GM21529 (cell line): Measurements from ENCODE around the gene ZBED1.
"Not testable (repeated sequence)": the region's sequence is repeated elsewhere in the genome, so short reads cannot be mapped to it uniquely, and the experiment has no call there.

Experiments
- ATAC-seq: cut with Tn5 transposase; IDR thresholded peaks from one replicate; pipeline ENCODE4 v1.9.1; 2021; ENCODE audit not compliant: unreplicated experiment

ZBED1 gene

GRCh38 chrX:2457289-2458133 lies 43.3 kb downstream of the ZBED1 start:
- no peak for ATAC-seq

- ATAC-seq: not testable (repeated sequence)
Observed at GRCh38 chrX:2456091-2456490, 44.7 kb downstream of the ZBED1 start.

GRCh38 chrX:2454620-2455019 lies 46.2 kb downstream of the ZBED1 start:
- ATAC-seq: not testable (repeated sequence)

GRCh38 chrX:2452799-2453198 lies 48.0 kb downstream of the ZBED1 start:
- ATAC-seq: no peak

- no peak for ATAC-seq
Observed at GRCh38 chrX:2452317-2452784, 48.4 kb downstream of the ZBED1 start.

- no peak for ATAC-seq
Observed at GRCh38 chrX:2451501-2452316, 49.1 kb downstream of the ZBED1 start.

- ATAC-seq: no peak
Observed at GRCh38 chrX:2450681-2451080, 50.1 kb downstream of the ZBED1 start.

- no peak for ATAC-seq
Observed at GRCh38 chrX:2449135-2449886, 51.5 kb downstream of the ZBED1 start.

- ATAC-seq: no peak
Observed at GRCh38 chrX:2447484-2447883, 53.3 kb downstream of the ZBED1 start.

- ATAC-seq: no peak
Observed at GRCh38 chrX:2446815-2447214, 54.0 kb downstream of the ZBED1 start.

- ATAC-seq: no peak
Observed at GRCh38 chrX:2445662-2446623, 54.8 kb downstream of the ZBED1 start.

GRCh38 chrX:2442694-2443093 lies 58.1 kb downstream of the ZBED1 start:
- ATAC-seq: no peak

GRCh38 chrX:2441466-2441865 lies 59.3 kb downstream of the ZBED1 start:
- no peak for ATAC-seq

GRCh38 chrX:2439613-2440012 lies 61.2 kb downstream of the ZBED1 start:
- no peak for ATAC-seq
